CD4-positive, alpha-beta T cell (primary cell): ENCODE results near the gene ELAVL1. TPM values are rescaled to one million over a fixed set of nuclear protein-coding genes. Genes with fewer than 3 reads are reported as not detected.

Source experiments
- ATAC-seq: fragments of 200-7000 bp; cut with Tn5 transposase; one replicate; pipeline ENCODE4 v1.10.0; 2022; ENCODE audit warnings: mild to moderate bottlenecking; ENCODE audit not compliant: poor library complexity
- CTCF ChIA-PET: fragments of 350-600 bp; sonication (Branson Sonifier 250); formaldehyde crosslinking; loops from one replicate; lab custom pipeline; 2021; ENCODE audit warnings: antibody characterized with exemption, inconsistent platforms; lab: Charles Lee
- POLR2A ChIA-PET: fragments of 350-600 bp; sonication (Branson Sonifier 250); formaldehyde crosslinking; loops from one replicate; lab custom pipeline; 2021; ENCODE audit warnings: antibody characterized with exemption, inconsistent platforms; lab: Charles Lee
- DNase-seq, 14 experiments: peaks; one replicate each; pipeline ENCODE4 v3.0.0-alpha.2; 2013 to 2020; ENCODE audit warnings: mixed read lengths in 2 of 14
- H3K27ac ChIP-seq, 2 donors: one replicate each; pipeline versions ENCODE4 v1.5.1 to v1.7.0; 2013; ENCODE audit warnings: low read length in 2 of 2, low read depth in 1 of 2, mild to moderate bottlenecking in 1 of 2
- H3K27me3 ChIP-seq, 2 experiments: 1 replicate in 1 of 2; 2 replicates in 1 of 2; pipeline versions ENCODE4 v1.6.1 to v1.7.0; 2013; ENCODE audit warnings: low read length in 2 of 2, control low read depth in 1 of 2, mild to moderate bottlenecking in 1 of 2, moderate library complexity in 1 of 2; ENCODE audit not compliant: insufficient read depth in 2 of 2, control insufficient read depth in 1 of 2
- H3K36me3 ChIP-seq: one replicate; pipeline ENCODE4 v1.6.1; 2013; ENCODE audit warnings: low read length, control low read depth; ENCODE audit not compliant: insufficient read depth
- H3K4me1 ChIP-seq: one replicate; pipeline ENCODE4 v1.6.1; 2013; ENCODE audit warnings: low read length, control low read depth; ENCODE audit not compliant: insufficient read depth
- H3K4me3 ChIP-seq: one replicate; pipeline ENCODE4 v1.5.1; 2013; ENCODE audit warnings: mild to moderate bottlenecking, low read length, moderate library complexity
- H3K9me3 ChIP-seq, 2 experiments: 1 replicate in 1 of 2; 2 replicates in 1 of 2; pipeline versions ENCODE4 v1.6.1 to v1.7.0; 2013; ENCODE audit warnings: low read length in 2 of 2, mild to moderate bottlenecking in 2 of 2, control low read depth in 1 of 2, moderate library complexity in 1 of 2; ENCODE audit not compliant: control insufficient read depth in 1 of 2, insufficient read depth in 1 of 2
- H3K27ac Mint-ChIP-seq: one replicate; pipeline ENCODE4 v1.8.0; 2020; ENCODE audit warnings: mixed read lengths
- H3K27me3 Mint-ChIP-seq: one replicate; pipeline ENCODE4 v1.8.0; 2021; ENCODE audit warnings: mixed read lengths
- H3K36me3 Mint-ChIP-seq: one replicate; pipeline ENCODE4 v1.8.0; 2021; ENCODE audit warnings: low read depth, mixed read lengths
- H3K4me1 Mint-ChIP-seq: one replicate; pipeline ENCODE4 v1.8.0; 2021; ENCODE audit warnings: low read depth, mixed read lengths
- H3K4me3 Mint-ChIP-seq: one replicate; pipeline ENCODE4 v1.8.0; 2020; ENCODE audit warnings: mild to moderate bottlenecking, mixed read lengths
- H3K9me3 Mint-ChIP-seq: one replicate; pipeline ENCODE4 v1.8.0; 2020; ENCODE audit warnings: mixed read lengths
- CTCF ChIP-seq: fragments of 200-600 bp; IDR thresholded peaks from one replicate; pipeline ENCODE4 v1.8.0; 2022; ENCODE audit warnings: antibody characterized with exemption, mild to moderate bottlenecking
- intact Hi-C, 2 experiments: fragments of 100-400 bp; cut with DNase I in 1 of 2; cut with micrococcal nuclease in 1 of 2; formaldehyde crosslinking; loops; one replicate each; pipeline versions ENCODE4 v1.15.1 to v1.9.0; 2023 to 2025; cut with DNase I, micrococcal nuclease
- total RNA-seq, 174 experiments: library from RNA in 2 of 174; stranded (reverse) in 2 of 174; gene quantifications; one replicate each; pipeline ENCODE4 v1.2.3 and lab custom pipeline; 2021 to 2026

Gene ELAVL1
- total RNA-seq, 2 experiments from 2014 or later, result 17.1 to 20.8 TPM

- Mint-ChIP-seq H3K36me3 (peaks cover 25% of the 10 kb centered on the region), H3K4me3 (no peak overlapping the region), H3K27ac (no peak overlapping the region), H3K9me3 (no peaks in the 10 kb centered on the region), H3K27me3 (peaks cover 20% of the 10 kb centered on the region), H3K4me1 (peaks cover 30% of the 10 kb centered on the region)
- Histone ChIP-seq H3K4me1 (peaks cover 65% of the 10 kb centered on the region), H3K9me3 (peaks cover 0 to 5% of the 10 kb centered on the region in 2 experiments), H3K36me3 (peaks cover 24% of the 10 kb centered on the region), H3K27ac (no peak overlapping the region), H3K27me3 (peaks cover 16 to 20% of the 10 kb centered on the region in 2 experiments), H3K4me3 (no peak overlapping the region)
- DNase-seq, result peak in 1 of 14 experiments; percentile 59
- no peak for TF ChIP-seq CTCF
- POLR2A ChIA-PET, result interaction anchor here (1.2 to 7.7 kb wide), 5 partner anchors 18 to 53 kb away, joined by 3 to 116 read pairs (median 42); partner anchors contain the start of genes MAP2K7 and TIMM44
- no peak for ATAC-seq
- CTCF ChIA-PET, result interaction anchor here (1.7 to 5.6 kb wide), 4 partner anchors 19 to 80 kb away, joined by 7 to 43 read pairs (median 18); partner anchors contain the start of genes MAP2K7 and TIMM44
- intact Hi-C loops, result loop anchor here (5.0 to 10.0 kb wide), 4 partner anchors 55 to 1557 kb away; partner anchors contain the start of genes CLPP (in 1 of the 2), NDUFA7 (in 1 of the 2) and RPS28 (in 1 of the 2)
These were observed 83.2 kb downstream of the ELAVL1 start for GRCh38 chr19:7921967-7922835.

GRCh38 chr19:7921302-7921966 lies 84.0 kb downstream of the ELAVL1 start:
- no peak for TF ChIP-seq CTCF
- H3K27me3 ChIP-seq, result peaks cover 21 to 24% of the 10 kb centered on the region in 2 experiments
- H3K9me3 ChIP-seq, result peaks cover 0 to 5% of the 10 kb centered on the region in 2 experiments
- Mint-ChIP-seq H3K4me3 (peak overlapping the region; percentile 94), H3K9me3 (no peaks in the 10 kb centered on the region), H3K27me3 (peaks cover 25% of the 10 kb centered on the region), H3K27ac (peak overlapping the region; percentile 79), H3K36me3 (peaks cover 23% of the 10 kb centered on the region), H3K4me1 (peaks cover 34% of the 10 kb centered on the region)
- no peak for DNase-seq
- H3K4me1 ChIP-seq, result peaks cover 68% of the 10 kb centered on the region
- peaks cover 18% of the 10 kb centered on the region for H3K36me3 ChIP-seq
- H3K4me3 ChIP-seq, result peak overlapping the region; percentile 69
- ChIA-PET POLR2A (interaction anchor here (1.3 to 7.7 kb wide), 12 partner anchors 8 to 852 kb away, joined by 3 to 116 read pairs (median 4); partner anchors contain the start of genes MAP2K7, PET100, TIMM44 and XAB2), CTCF (interaction anchor here (1.2 to 5.6 kb wide), 6 partner anchors 8 to 241 kb away, joined by 3 to 43 read pairs (median 12); partner anchors contain the start of genes MAP2K7, TIMM44 and TRAPPC5)
- intact Hi-C loops, result loop anchor here (5.0 to 10.0 kb wide), 4 partner anchors 54 to 1557 kb away; partner anchors contain the start of genes CLPP (in 1 of the 2), NDUFA7 (in 1 of the 2) and RPS28 (in 1 of the 2)
- peak overlapping the region; percentile 55 to 78 for H3K27ac ChIP-seq
- no peak for ATAC-seq
